Loucy (cell line): ENCODE measurements around the gene GRPR.

ENCODE experiments used
- H2AFZ ChIP-seq: fragments of 200-600 bp; sonication (generic); 2 replicates; pipeline ENCODE4 v1.6.0; 2016; ENCODE audit warnings: antibody characterized with exemption, mild to moderate bottlenecking, low read length, moderate library complexity
- H3F3A ChIP-seq: fragments of 200-600 bp; 2 replicates; pipeline ENCODE4 v1.6.0; 2016; ENCODE audit warnings: antibody characterized with exemption, low read depth, mild to moderate bottlenecking
- H3K27me3 ChIP-seq: fragments of 200-600 bp; sonication (generic); 2 replicates; pipeline ENCODE4 v1.6.1; 2014; ENCODE audit warnings: low read length, mild to moderate bottlenecking; ENCODE audit not compliant: insufficient read depth, poor library complexity, severe bottlenecking
- H3K36me3 ChIP-seq: fragments of 200-600 bp; sonication (generic); 2 replicates; pipeline ENCODE4 v1.6.1; 2016; ENCODE audit warnings: low read length; ENCODE audit not compliant: insufficient read depth
- H3K4me1 ChIP-seq: fragments of 200-600 bp; sonication (generic); 2 replicates; pipeline ENCODE4 v1.5.1; 2014; ENCODE audit warnings: low read length, mild to moderate bottlenecking; ENCODE audit not compliant: insufficient read depth, poor library complexity, severe bottlenecking
- H3K4me2 ChIP-seq: fragments of 200-600 bp; sonication (generic); 2 replicates; pipeline ENCODE4 v1.6.0; 2014; ENCODE audit warnings: antibody characterized with exemption, low read length, low read depth, mild to moderate bottlenecking; ENCODE audit not compliant: poor library complexity, severe bottlenecking
- H3K4me3 ChIP-seq: fragments of 200-600 bp; sonication (generic); 2 replicates; pipeline ENCODE4 v1.5.1; 2014; ENCODE audit warnings: low read length, mild to moderate bottlenecking, mixed read lengths; ENCODE audit not compliant: poor library complexity, severe bottlenecking
- H3K79me2 ChIP-seq: fragments of 200-600 bp; sonication (generic); 2 replicates; pipeline ENCODE4 v1.6.1; 2014; ENCODE audit warnings: low read length; ENCODE audit not compliant: insufficient read depth
- H3K9ac ChIP-seq: fragments of 200-600 bp; sonication (generic); 2 replicates; pipeline ENCODE4 v1.6.0; 2014; ENCODE audit warnings: mild to moderate bottlenecking, low read depth, low read length, moderate library complexity; ENCODE audit not compliant: poor library complexity, severe bottlenecking
- H3K9me2 ChIP-seq: fragments of 200-600 bp; sonication (generic); replicated peaks from 2 replicates; pipeline ENCODE4 v1.6.1; 2016; ENCODE audit warnings: low read depth, low read length, mixed read lengths
- H3K9me3 ChIP-seq: fragments of 200-600 bp; sonication (generic); 2 replicates; pipeline ENCODE4 v1.6.1; 2014; ENCODE audit warnings: mild to moderate bottlenecking, antibody characterized with exemption, low read length, low read depth; ENCODE audit not compliant: insufficient read depth
- H4K20me1 ChIP-seq: fragments of 200-600 bp; sonication (generic); 2 replicates; pipeline ENCODE4 v1.6.0; 2014; ENCODE audit warnings: antibody characterized with exemption, low read length, mild to moderate bottlenecking; ENCODE audit not compliant: insufficient read depth, poor library complexity, severe bottlenecking
- EZH2phosphoT487 ChIP-seq: fragments of 200-600 bp; IDR thresholded peaks from 2 replicates; pipeline ENCODE4 v1.6.1; 2018; ENCODE audit warnings: antibody characterized with exemption, mild to moderate bottlenecking, moderate library complexity, borderline replicate concordance
- TF ChIP-seq, protein P1 (sequence below): fragments of 200-600 bp; sonication (generic); conservative IDR thresholded peaks from 2 replicates; pipeline ENCODE4 v1.5.1; 2014; ENCODE audit warnings: mild to moderate bottlenecking, antibody characterized with exemption, low read length

Gene GRPR

DNA sequence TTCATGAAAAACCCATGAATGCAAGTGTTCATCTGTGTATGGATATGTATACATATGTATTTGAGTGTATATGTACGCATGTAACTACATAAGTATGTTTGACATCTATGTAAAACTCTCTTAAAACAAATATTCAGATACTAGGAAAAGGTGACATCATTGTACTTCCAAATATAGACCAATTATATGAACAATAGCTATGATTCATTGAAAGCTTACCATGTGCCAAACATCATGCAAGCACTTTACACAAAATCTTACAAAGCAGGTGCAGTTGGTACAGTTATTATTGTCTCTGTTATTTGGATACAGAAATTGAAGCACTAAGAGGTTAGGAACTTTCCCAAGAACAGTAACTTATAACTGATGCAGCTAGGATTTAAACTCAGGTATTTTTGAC is 65.3 kb downstream of the GRPR start:
- Histone ChIP-seq H3K4me3 (no peak overlapping the region), H3K9ac (no peak overlapping the region), H3K4me2 (no peak overlapping the region), H4K20me1 (no peaks in the 10 kb centered on the region), H3K79me2 (no peaks in the 10 kb centered on the region), H3K27me3 (no peaks in the 10 kb centered on the region), H3K9me2 (no peaks in the 10 kb centered on the region), H2AFZ (no peak overlapping the region), H3F3A (no peaks in the 10 kb centered on the region), H3K9me3 (no peaks in the 10 kb centered on the region), H3K4me1 (no peaks in the 10 kb centered on the region), H3K36me3 (no peaks in the 10 kb centered on the region)
- TF ChIP-seq, protein P1, sequence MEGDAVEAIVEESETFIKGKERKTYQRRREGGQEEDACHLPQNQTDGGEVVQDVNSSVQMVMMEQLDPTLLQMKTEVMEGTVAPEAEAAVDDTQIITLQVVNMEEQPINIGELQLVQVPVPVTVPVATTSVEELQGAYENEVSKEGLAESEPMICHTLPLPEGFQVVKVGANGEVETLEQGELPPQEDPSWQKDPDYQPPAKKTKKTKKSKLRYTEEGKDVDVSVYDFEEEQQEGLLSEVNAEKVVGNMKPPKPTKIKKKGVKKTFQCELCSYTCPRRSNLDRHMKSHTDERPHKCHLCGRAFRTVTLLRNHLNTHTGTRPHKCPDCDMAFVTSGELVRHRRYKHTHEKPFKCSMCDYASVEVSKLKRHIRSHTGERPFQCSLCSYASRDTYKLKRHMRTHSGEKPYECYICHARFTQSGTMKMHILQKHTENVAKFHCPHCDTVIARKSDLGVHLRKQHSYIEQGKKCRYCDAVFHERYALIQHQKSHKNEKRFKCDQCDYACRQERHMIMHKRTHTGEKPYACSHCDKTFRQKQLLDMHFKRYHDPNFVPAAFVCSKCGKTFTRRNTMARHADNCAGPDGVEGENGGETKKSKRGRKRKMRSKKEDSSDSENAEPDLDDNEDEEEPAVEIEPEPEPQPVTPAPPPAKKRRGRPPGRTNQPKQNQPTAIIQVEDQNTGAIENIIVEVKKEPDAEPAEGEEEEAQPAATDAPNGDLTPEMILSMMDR, result no peak
- no peak for TF ChIP-seq EZH2phosphoT487

DNA sequence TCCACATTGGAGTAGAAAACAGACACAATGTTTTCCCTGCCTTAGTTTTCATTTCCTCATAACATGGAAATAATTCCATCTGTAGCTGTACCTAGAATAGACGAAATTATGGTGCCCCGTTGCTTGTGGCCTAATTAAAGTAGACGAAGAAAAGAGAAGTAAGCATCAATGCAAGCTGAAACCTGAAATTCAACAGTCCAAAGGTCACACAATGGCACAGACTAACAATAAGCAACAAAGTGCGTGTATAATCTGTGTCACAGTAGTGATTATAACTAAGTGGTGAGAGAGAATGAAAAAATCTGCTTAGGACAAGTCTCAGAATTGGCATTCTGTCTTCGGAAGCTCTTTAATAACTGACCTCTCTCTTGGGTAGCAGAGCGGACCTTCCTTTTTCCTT is 68.2 kb downstream of the GRPR start:
- H3K4me3 ChIP-seq, result no peak overlapping the region
- TF ChIP-seq, protein P1, result no peak
- TF ChIP-seq EZH2phosphoT487, result no peak
- H4K20me1 ChIP-seq, result no peaks in the 10 kb centered on the region
- no peaks in the 10 kb centered on the region for H3K4me1 ChIP-seq
- H2AFZ ChIP-seq, result no peak overlapping the region
- no peaks in the 10 kb centered on the region for H3F3A ChIP-seq
- no peaks in the 10 kb centered on the region for H3K9me2 ChIP-seq
- no peak overlapping the region for H3K4me2 ChIP-seq
- H3K9me3 ChIP-seq, result no peaks in the 10 kb centered on the region
- no peaks in the 10 kb centered on the region for H3K79me2 ChIP-seq
- H3K9ac ChIP-seq, result no peak overlapping the region
- no peaks in the 10 kb centered on the region for H3K27me3 ChIP-seq
- no peaks in the 10 kb centered on the region for H3K36me3 ChIP-seq

DNA sequence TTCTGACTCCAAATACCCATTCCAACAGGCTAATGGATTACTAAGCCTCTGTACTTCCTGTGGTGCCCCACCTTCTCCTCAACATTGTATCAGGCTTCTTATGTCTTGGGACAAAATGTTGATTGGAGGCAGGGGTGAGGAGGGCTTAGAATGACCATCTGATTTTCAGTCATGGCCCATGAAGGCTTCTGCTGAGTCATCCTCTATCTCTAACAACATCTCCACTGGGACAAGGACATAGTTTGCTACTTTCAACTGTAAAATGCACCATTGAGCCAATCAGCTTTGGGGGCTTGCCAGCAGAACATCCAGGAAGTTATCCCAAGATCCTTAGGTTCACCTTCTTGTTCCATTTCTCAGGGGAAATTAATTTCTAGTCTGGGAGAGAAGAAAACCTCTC is 73.5 kb downstream of the GRPR start:
- Histone ChIP-seq H3K9me2 (no peaks in the 10 kb centered on the region), H4K20me1 (no peaks in the 10 kb centered on the region), H3F3A (no peaks in the 10 kb centered on the region), H2AFZ (no peak overlapping the region), H3K9ac (no peak overlapping the region), H3K79me2 (no peaks in the 10 kb centered on the region), H3K27me3 (no peaks in the 10 kb centered on the region), H3K4me3 (no peak overlapping the region), H3K36me3 (no peaks in the 10 kb centered on the region), H3K9me3 (no peaks in the 10 kb centered on the region), H3K4me1 (no peaks in the 10 kb centered on the region), H3K4me2 (no peak overlapping the region)
- TF ChIP-seq EZH2phosphoT487, result no peak
- TF ChIP-seq, protein P1, result no peak
